GM19043 (cell line): Measurements from ENCODE around the gene GRAMD2A.

Experiments used
- ATAC-seq: cut with Tn5 transposase; IDR thresholded peaks from one replicate; pipeline ENCODE4 v1.9.1; 2021; ENCODE audit warnings: low read depth; ENCODE audit not compliant: unreplicated experiment

Gene GRAMD2A

GRCh38 chr15:72141171-72142084, 56.2 kb downstream of the GRAMD2A start:
- peak; percentile 100 for ATAC-seq

- ATAC-seq = no peak
Observed at GRCh38 chr15:72140088-72140487, 57.5 kb downstream of the GRAMD2A start.

- ATAC-seq = no peak
Observed at GRCh38 chr15:72139667-72140066, 57.9 kb downstream of the GRAMD2A start.

GRCh38 chr15:72136170-72137051, 61.2 kb downstream of the GRAMD2A start:
- no peak for ATAC-seq

- ATAC-seq = no peak
Observed at GRCh38 chr15:72135719-72136118, 61.9 kb downstream of the GRAMD2A start.

- ATAC-seq = no peak
Observed at GRCh38 chr15:72133211-72133610, 64.4 kb downstream of the GRAMD2A start.

GRCh38 chr15:72131922-72132321, 65.7 kb downstream of the GRAMD2A start:
- no peak for ATAC-seq

- no peak for ATAC-seq
Observed at GRCh38 chr15:72130272-72130671, 67.3 kb downstream of the GRAMD2A start.

- no peak for ATAC-seq
Observed at GRCh38 chr15:72128359-72128758, 69.2 kb downstream of the GRAMD2A start.

GRCh38 chr15:72127724-72128322, 69.8 kb downstream of the GRAMD2A start:
- ATAC-seq = no peak

- no peak for ATAC-seq
Observed at GRCh38 chr15:72124218-72124617, 73.4 kb downstream of the GRAMD2A start.

GRCh38 chr15:72118017-72118978, 79.3 kb downstream of the GRAMD2A start, which contains the start of the genes MYO9A and SENP8:
Gene MYO9A, minus strand, starts transcription at chr15:72118150. Its CDS starts 71,587 bp downstream, at chr15:72046563.
Gene SENP8, plus strand, starts transcription at chr15:72118403. Its CDS starts 21,221 bp downstream, at chr15:72139624.
- ATAC-seq = peak; percentile 47

- peak; percentile 39 for ATAC-seq
Observed at GRCh38 chr15:72117486-72118016, 80.0 kb downstream of the GRAMD2A start.

GRCh38 chr15:72116731-72117485, 80.7 kb downstream of the GRAMD2A start:
- no peak for ATAC-seq

GRCh38 chr15:72113347-72114031, 84.1 kb downstream of the GRAMD2A start:
- no peak for ATAC-seq

GRCh38 chr15:72112805-72113204, 84.8 kb downstream of the GRAMD2A start:
- ATAC-seq = no peak

GRCh38 chr15:72112116-72112515, 85.5 kb downstream of the GRAMD2A start:
- no peak for ATAC-seq

GRCh38 chr15:72110355-72110754, 87.2 kb downstream of the GRAMD2A start:
- no peak for ATAC-seq
